Measurements from ENCODE around the gene DNAJC16. TPM values are rescaled to one million over a fixed set of nuclear protein-coding genes. Genes with fewer than 3 reads are reported as not detected.
A peak's percentile ranks its signal among the peaks of the same experiment; 100 is the strongest.

Gene DNAJC16
- total and polyA plus RNA-seq, 2 of the 13 experiments (the other 11 are each of a cell fraction or from before 2014, with no cell fraction given), result 11.4 to 15.4 TPM

DNA sequence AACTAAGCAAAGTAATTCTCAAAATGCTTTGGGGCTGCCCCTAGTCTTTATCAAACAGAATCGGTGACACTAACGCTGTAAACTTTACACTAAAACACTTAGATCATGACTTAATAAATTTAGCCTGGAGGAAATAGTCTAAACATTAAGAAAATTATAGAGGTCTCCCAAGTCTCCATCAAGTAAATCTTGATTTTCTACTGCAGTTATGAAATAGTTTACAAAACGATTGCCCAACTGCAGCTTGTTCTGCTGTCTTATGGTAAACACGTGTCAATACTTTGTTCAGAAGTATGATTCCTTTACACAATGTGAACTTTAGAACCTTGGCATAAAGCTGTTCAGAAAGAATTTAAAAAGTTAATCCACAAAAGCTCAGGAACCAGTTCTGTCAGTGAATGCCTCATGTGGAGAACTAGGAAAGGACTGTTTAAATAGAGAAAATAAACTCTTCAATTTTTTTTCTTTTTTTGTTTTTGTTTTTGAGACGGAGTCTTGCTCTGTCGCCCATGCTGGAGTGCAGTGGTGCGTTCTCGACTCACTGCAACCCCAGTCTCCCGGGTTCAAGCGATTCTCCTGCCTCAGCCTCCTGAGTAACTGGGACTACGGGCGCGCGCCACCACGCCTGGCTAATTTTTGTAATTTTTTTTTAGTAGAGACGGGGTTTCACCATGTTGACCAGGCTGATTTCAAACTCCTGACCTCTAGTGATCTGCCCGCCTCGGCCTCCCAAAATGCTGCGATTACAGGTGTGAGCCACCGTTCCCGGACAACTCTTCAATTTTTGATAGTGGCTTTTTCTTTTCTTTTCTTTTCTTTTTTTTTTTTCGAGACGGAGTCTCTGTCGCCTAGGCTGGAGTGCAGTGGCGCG, 92.2 kb downstream of the DNAJC16 start (continued):
- no peak for TF ChIP-seq ZBTB8A (CRISPR knock-in tag; IDR thresholded peaks at IDR 0.05; ENCODE audit: borderline replicate concordance, low read depth)
- peak; percentile 31; the same call in 1 of the 2 replicates for TF ChIP-seq SMC3 (IDR thresholded peaks at IDR 0.05; ENCODE audit: low read length)
- no peak for TF ChIP-seq ZSCAN22 (CRISPR knock-in tag; IDR thresholded peaks at IDR 0.05)
- TF ChIP-seq MEIS1 (CRISPR knock-in tag; IDR thresholded peaks at IDR 0.05; ENCODE audit: borderline replicate concordance), result no peak
- TF ChIP-seq, protein P1, sequence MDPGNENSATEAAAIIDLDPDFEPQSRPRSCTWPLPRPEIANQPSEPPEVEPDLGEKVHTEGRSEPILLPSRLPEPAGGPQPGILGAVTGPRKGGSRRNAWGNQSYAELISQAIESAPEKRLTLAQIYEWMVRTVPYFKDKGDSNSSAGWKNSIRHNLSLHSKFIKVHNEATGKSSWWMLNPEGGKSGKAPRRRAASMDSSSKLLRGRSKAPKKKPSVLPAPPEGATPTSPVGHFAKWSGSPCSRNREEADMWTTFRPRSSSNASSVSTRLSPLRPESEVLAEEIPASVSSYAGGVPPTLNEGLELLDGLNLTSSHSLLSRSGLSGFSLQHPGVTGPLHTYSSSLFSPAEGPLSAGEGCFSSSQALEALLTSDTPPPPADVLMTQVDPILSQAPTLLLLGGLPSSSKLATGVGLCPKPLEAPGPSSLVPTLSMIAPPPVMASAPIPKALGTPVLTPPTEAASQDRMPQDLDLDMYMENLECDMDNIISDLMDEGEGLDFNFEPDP (CRISPR knock-in tag; conservative IDR thresholded peaks at IDR 0.05), result no peak
- TF ChIP-seq HDAC1 (CRISPR knock-in tag; IDR thresholded peaks at IDR 0.05), result peak; percentile 69; the same call in 1 of the 2 replicates
- peak; percentile 77; the same call in 1 of the 2 replicates for TF ChIP-seq GFI1 (CRISPR knock-in tag; IDR thresholded peaks at IDR 0.05; ENCODE audit: borderline replicate concordance)
- TF ChIP-seq ZNF512 (CRISPR knock-in tag; IDR thresholded peaks at IDR 0.05), result no peak
- TF ChIP-seq ZNF501 (CRISPR knock-in tag; IDR thresholded peaks at IDR 0.05), result no peak
- no peak for TF ChIP-seq SRSF1 (optimal IDR thresholded peaks at IDR 0.05; ENCODE audit: low read depth, low read length)
- TF ChIP-seq NFE2 (CRISPR knock-in tag; IDR thresholded peaks at IDR 0.05), result no peak
- 0 out of 2 replicates have a peak, but pooled peaks have one; percentile 39 for TF ChIP-seq ZNF747 (CRISPR knock-in tag; IDR thresholded peaks at IDR 0.05; ENCODE audit: borderline replicate concordance)
- no peak for TF ChIP-seq IKZF4 (CRISPR knock-in tag; IDR thresholded peaks at IDR 0.05; ENCODE audit: borderline replicate concordance, low read depth, not compliant biosample characterization)
- TF ChIP-seq, protein P2, sequence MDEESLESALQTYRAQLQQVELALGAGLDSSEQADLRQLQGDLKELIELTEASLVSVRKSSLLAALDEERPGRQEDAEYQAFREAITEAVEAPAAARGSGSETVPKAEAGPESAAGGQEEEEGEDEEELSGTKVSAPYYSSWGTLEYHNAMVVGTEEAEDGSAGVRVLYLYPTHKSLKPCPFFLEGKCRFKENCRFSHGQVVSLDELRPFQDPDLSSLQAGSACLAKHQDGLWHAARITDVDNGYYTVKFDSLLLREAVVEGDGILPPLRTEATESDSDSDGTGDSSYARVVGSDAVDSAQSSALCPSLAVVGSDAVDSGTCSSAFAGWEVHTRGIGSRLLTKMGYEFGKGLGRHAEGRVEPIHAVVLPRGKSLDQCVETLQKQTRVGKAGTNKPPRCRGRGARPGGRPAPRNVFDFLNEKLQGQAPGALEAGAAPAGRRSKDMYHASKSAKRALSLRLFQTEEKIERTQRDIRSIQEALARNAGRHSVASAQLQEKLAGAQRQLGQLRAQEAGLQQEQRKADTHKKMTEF (CRISPR knock-in tag; IDR thresholded peaks at IDR 0.05), result peak; percentile 76; the same call in 1 of the 2 replicates
- TF ChIP-seq ZNF44 (CRISPR knock-in tag; IDR thresholded peaks at IDR 0.05), result no peak
- TF ChIP-seq, protein P3, sequence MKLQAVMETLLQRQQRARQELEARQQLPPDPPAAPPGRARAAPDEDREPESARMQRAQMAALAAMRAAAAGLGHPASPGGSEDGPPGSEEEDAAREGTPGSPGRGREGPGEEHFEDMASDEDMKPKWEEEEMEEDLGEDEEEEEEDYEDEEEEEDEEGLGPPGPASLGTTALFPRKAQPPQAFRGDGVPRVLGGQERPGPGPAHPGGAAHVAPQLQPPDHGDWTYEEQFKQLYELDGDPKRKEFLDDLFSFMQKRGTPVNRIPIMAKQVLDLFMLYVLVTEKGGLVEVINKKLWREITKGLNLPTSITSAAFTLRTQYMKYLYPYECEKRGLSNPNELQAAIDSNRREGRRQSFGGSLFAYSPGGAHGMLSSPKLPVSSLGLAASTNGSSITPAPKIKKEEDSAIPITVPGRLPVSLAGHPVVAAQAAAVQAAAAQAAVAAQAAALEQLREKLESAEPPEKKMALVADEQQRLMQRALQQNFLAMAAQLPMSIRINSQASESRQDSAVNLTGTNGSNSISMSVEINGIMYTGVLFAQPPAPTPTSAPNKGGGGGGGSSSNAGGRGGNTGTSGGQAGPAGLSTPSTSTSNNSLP (IDR thresholded peaks at IDR 0.05; ENCODE audit: low read depth, low read length), result peak; percentile 82; the same call in 1 of the 2 replicates
- peak; percentile 87 for TF ChIP-seq RCOR2 (CRISPR knock-in tag; IDR thresholded peaks at IDR 0.05)
- TF ChIP-seq REL (CRISPR knock-in tag; conservative IDR thresholded peaks at IDR 0.05), result 0 out of 2 replicates have a peak, but pooled peaks have one; percentile 36
- no peak for TF ChIP-seq ZNF543 (CRISPR knock-in tag; IDR thresholded peaks at IDR 0.05)
- 0 out of 2 replicates have a peak, but pooled peaks have one; percentile 9 for TF ChIP-seq NFKB2 (CRISPR knock-in tag; IDR thresholded peaks at IDR 0.05; ENCODE audit: borderline replicate concordance)

Measured in HepG2 (cell line).